Stomach (tissue), 9 donors: ENCODE data around the gene ACVR1B. TPM values are rescaled to one million over a fixed set of nuclear protein-coding genes. Genes with fewer than 3 reads are reported as not detected.

Source experiments
- DNase-seq, 2 donors: peaks; one replicate each; pipeline versions ENCODE4 v3.0.0 to v3.0.0-alpha.2; 2013 to 2019
- H3K27ac ChIP-seq, 5 donors: fragments of 200-600 bp in 4 of 5; sonication (generic) in 4 of 5; one replicate each; pipeline ENCODE4 v1.5.1; 2013 to 2019; ENCODE audit warnings: mild to moderate bottlenecking in 1 of 5, moderate library complexity in 1 of 5
- H3K27me3 ChIP-seq, 3 donors: fragments of 200-600 bp; sonication (generic); one replicate each; pipeline ENCODE4 v1.5.1; 2017 to 2019; ENCODE audit warnings: mixed run types in 1 of 3
- H3K36me3 ChIP-seq, 4 donors: fragments of 200-600 bp; sonication (generic); 1 replicate in 3 of 4; 2 replicates in 1 of 4; pipeline ENCODE4 v1.5.1; 2016 to 2019
- H3K4me1 ChIP-seq, 4 donors: fragments of 200-600 bp; sonication (generic); one replicate each; pipeline ENCODE4 v1.5.1; 2016 to 2019
- H3K4me3 ChIP-seq, 4 donors: fragments of 200-600 bp; sonication (generic) in 3 of 4; one replicate each; pipeline ENCODE4 v1.5.1; 2016 to 2019; ENCODE audit warnings: mild to moderate bottlenecking in 1 of 4
- H3K9me3 ChIP-seq, 4 donors: fragments of 200-600 bp; sonication (generic); one replicate each; pipeline ENCODE4 v1.5.1; 2016 to 2019
- EP300 ChIP-seq: sonication (generic); formaldehyde crosslinking; IDR thresholded peaks from one replicate; pipeline ENCODE4 v1.6.1; 2017; ENCODE audit warnings: antibody characterized with exemption
- POLR2A ChIP-seq, 4 donors: fragments of 450-650 bp; IDR thresholded peaks; one replicate each; pipeline ENCODE4 v1.6.1; 2016; ENCODE audit warnings: antibody characterized with exemption in 4 of 4, control low read depth in 2 of 4, mild to moderate bottlenecking in 1 of 4, moderate library complexity in 1 of 4
- POLR2AphosphoS5 ChIP-seq, 3 donors: sonication (generic); formaldehyde crosslinking; IDR thresholded peaks; one replicate each; pipeline ENCODE4 v1.6.1; 2016; ENCODE audit warnings: antibody characterized with exemption in 3 of 3
- WGBS, 5 donors: extraction: QIAGEN DNeasy Blood & Tissue Kit in 3 of 5; methylation state at CpG; one replicate each; pipeline versions ENCODE4 v1.1.5 to v1.1.7; 2013 to 2018; 5-methylcytosine and 5-hydroxymethylcytosine counted together
- intact Hi-C: fragments of 100-400 bp; cut with DNase I; formaldehyde crosslinking; loops from one replicate; pipeline ENCODE4 v1.15.1; 2023; ENCODE audit warnings: low total_unique reads
- polyA plus RNA-seq, 3 donors: library from polyadenylated mRNA; stranded (reverse); fragments of 200-250 nt; gene quantifications; one replicate each; pipeline ENCODE4 v1.2.3, GENCODE V29; 2013
- total RNA-seq, 5 donors: library from RNA; depleted of rRNA; stranded (reverse); fragments of >200 nt; gene quantifications; one replicate each; pipeline versions ENCODE4 v1.1.0 to v1.2.3, GENCODE V29; 2014 to 2016
- TF ChIP-seq, protein P1 (sequence below), 7 experiments: fragments of 450-650 bp in 4 of 7; fragments of 200-600 bp in 3 of 7; sonication (generic) in 3 of 7; IDR thresholded peaks; one replicate each; pipeline ENCODE4 v1.5.1; 2016 to 2019; ENCODE audit warnings: antibody characterized with exemption in 7 of 7, control low read depth in 2 of 7, mild to moderate bottlenecking in 1 of 7
- donor health status: healthy with polysubstance abuse.
- donor health status: Bipolar disorder and iron deficiency.
- donor health status: healthy.

The ACVR1B gene
- total and polyA plus RNA-seq, 8 donors, result 8.3 to 53.1 (median 24.5) TPM

DNA sequence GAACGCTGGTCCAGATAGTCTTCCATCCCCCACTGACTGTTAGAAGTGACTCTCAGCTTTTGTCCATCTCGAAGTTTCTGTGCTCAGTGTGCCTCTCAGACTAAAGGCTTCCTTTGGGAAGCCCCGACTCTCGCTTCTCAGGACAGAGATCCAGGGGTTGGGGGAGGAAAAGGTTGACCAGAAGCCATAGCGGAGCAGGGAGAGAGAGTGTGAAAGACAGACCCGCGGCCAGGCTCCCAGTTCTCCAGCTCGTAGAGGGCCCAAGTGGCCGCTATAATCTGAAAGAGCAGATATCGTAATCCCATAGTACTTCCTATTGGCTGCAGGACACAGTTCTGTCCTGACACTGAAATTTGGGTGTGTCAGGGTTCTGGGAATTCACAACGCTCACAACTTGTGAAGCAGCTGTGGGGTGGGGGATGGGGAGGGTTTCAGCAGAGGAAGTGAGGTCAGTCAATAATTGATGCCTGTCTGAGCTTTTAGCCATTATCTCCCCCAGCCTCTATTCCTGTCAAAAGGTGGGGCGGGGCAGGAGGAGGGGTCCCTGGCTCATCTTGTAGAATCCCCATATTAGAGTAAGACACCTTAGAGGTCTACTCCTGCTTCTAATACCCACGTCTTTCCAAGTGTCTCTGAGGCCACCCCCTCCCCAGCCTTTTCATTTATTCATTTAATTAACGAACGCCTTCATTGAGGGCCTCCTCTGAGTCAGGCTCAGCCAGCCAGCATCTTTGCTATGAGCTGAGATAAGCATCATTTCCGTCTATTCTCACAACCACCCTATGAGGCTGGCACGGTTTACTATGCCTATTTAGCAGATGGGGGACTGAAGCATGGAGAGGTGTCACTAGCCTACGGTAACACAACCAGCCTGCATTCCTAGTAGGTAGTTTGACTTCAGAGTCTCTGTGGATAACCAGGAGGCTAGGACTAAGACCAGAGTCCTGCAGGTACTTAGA lies 45.7 kb upstream of the ACVR1B start:
- Histone ChIP-seq H3K4me1 (peaks cover 14 to 35% (median 23%) of the 10 kb centered on the region in 4 donors), H3K27ac (peak overlapping the region; percentile 81 to 91 (median 87)), H3K4me3 (peak overlapping the region in 1 of 4 donors; percentile 57), H3K36me3 (no peaks in the 10 kb centered on the region), H3K9me3 (no peaks in the 10 kb centered on the region), H3K27me3 (peaks cover 0 to 43% (median 19%) of the 10 kb centered on the region in 3 donors)
- TF ChIP-seq POLR2A (IDR thresholded peaks at IDR 0.05) (no peak), POLR2AphosphoS5 (IDR thresholded peaks at IDR 0.05) (peak; percentile 46 to 57 (median 52))
- intact Hi-C loops, result no loop called here
- DNase-seq, result peak; percentile 52 to 89
- WGBS, 5 donors, result 49 to 60% (median 51%) methylated on average over 17 to 18 of the region's 18 CpGs

DNA sequence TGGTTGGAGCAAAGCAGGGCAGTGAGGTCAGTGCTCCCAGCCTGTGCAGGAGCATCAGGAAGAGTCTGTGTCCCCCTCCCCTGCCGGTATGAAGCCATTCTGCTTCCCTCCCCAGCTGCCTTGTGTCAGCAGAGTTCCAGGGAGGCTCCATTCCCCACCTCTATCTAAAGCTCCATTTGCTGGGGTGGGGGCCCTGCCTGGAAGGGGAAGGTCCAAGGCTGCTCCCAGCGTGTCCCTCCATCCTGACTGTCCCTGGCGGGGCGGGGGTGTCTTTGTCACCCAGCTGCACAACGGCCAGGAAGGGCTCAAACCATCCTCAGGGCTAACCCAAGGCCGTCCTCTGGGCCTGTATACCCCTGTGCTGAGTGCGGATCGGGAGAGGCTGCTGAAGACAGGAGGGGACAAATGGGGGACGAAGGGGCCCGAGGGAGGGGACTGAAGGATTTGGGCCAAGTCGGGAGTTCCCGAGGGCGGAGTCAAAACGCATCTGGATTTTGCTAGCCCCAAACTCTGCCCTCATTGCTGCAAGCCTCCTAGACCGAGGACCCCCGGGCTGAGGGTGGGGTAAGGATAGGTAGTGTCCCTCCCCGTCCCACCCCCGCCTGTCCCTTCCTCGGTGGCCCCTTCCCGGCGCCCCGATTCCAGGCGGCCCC lies 44.9 kb upstream of the ACVR1B start:
- Histone ChIP-seq H3K4me1 (peaks cover 17 to 43% (median 28%) of the 10 kb centered on the region in 4 donors), H3K9me3 (no peaks in the 10 kb centered on the region), H3K36me3 (no peaks in the 10 kb centered on the region), H3K4me3 (peak overlapping the region; percentile 43 to 57 (median 50)), H3K27me3 (peaks cover 0 to 51% (median 19%) of the 10 kb centered on the region in 3 donors), H3K27ac (peak overlapping the region; percentile 81 to 91 (median 87))
- no peak for TF ChIP-seq POLR2AphosphoS5 (IDR thresholded peaks at IDR 0.05)
- TF ChIP-seq, protein P1, sequence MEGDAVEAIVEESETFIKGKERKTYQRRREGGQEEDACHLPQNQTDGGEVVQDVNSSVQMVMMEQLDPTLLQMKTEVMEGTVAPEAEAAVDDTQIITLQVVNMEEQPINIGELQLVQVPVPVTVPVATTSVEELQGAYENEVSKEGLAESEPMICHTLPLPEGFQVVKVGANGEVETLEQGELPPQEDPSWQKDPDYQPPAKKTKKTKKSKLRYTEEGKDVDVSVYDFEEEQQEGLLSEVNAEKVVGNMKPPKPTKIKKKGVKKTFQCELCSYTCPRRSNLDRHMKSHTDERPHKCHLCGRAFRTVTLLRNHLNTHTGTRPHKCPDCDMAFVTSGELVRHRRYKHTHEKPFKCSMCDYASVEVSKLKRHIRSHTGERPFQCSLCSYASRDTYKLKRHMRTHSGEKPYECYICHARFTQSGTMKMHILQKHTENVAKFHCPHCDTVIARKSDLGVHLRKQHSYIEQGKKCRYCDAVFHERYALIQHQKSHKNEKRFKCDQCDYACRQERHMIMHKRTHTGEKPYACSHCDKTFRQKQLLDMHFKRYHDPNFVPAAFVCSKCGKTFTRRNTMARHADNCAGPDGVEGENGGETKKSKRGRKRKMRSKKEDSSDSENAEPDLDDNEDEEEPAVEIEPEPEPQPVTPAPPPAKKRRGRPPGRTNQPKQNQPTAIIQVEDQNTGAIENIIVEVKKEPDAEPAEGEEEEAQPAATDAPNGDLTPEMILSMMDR (IDR thresholded peaks at IDR 0.05), result no peak
- TF ChIP-seq EP300, result no peak
- TF ChIP-seq POLR2A (IDR thresholded peaks at IDR 0.05), result no peak
- intact Hi-C loops, result no loop called here
- peak in 1 of 2 donors; percentile 60 for DNase-seq
- WGBS, 5 donors, result 36 to 47% (median 39%) methylated on average over 17 to 23 of the region's 23 CpGs

DNA sequence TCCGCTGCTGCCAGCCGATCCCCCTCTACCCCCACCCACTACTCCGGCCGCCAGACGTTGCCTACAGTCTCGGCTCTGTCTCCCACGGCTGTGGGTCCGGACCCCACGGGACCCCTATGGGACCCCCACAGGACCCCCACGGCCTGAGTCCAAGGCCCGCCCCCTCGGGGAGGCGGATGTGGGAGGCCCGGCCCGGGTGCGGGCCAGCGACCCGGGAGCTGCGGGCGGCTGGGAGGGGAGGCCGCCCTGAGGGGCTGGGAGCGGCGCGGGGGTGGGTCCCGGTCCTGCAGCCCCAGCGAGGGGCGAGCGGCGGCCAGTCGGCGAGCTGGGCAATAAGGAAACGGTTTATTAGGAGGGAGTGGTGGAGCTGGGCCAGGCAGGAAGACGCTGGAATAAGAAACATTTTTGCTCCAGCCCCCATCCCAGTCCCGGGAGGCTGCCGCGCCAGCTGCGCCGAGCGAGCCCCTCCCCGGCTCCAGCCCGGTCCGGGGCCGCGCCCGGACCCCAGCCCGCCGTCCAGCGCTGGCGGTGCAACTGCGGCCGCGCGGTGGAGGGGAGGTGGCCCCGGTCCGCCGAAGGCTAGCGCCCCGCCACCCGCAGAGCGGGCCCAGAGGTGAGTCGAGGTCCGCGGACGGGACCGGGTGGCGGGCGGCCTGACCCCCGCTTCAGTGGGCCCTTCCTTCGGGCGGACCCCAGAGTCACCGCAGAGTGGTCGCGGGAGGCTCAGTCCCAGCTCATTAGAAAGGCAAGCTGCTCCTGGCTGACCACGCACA lies 44.2 kb upstream of the ACVR1B start, which contains the start of gene ACVRL1:
Gene ACVRL1, plus strand, starts transcription at position 422 of the 773 bp plus-strand sequence. CDS start 4,971 bp downstream, outside the sequence.
- no peaks in the 10 kb centered on the region for H3K36me3 ChIP-seq
- H3K27me3 ChIP-seq, result peaks cover 0 to 58% (median 19%) of the 10 kb centered on the region in 3 donors
- H3K9me3 ChIP-seq, result no peaks in the 10 kb centered on the region
- DNase-seq, result peak in 1 of 2 donors; percentile 79
- TF ChIP-seq POLR2AphosphoS5 (IDR thresholded peaks at IDR 0.05) (no peak), EP300 (no peak), POLR2A (IDR thresholded peaks at IDR 0.05) (no peak)
- TF ChIP-seq, protein P1 (IDR thresholded peaks at IDR 0.05), result no peak
- intact Hi-C loops, result no loop called here
- WGBS, 5 donors, result 5 to 14% (median 9%) methylated on average over 38 to 74 of the region's 74 CpGs
- H3K4me1 ChIP-seq, result peaks cover 17 to 51% (median 35%) of the 10 kb centered on the region in 4 donors
- H3K4me3 ChIP-seq, result peak within 1 kb of the TSS; percentile 43 to 57 (median 50)
- H3K27ac ChIP-seq, result peak within 1 kb of the TSS; percentile 81 to 91 (median 87)

DNA sequence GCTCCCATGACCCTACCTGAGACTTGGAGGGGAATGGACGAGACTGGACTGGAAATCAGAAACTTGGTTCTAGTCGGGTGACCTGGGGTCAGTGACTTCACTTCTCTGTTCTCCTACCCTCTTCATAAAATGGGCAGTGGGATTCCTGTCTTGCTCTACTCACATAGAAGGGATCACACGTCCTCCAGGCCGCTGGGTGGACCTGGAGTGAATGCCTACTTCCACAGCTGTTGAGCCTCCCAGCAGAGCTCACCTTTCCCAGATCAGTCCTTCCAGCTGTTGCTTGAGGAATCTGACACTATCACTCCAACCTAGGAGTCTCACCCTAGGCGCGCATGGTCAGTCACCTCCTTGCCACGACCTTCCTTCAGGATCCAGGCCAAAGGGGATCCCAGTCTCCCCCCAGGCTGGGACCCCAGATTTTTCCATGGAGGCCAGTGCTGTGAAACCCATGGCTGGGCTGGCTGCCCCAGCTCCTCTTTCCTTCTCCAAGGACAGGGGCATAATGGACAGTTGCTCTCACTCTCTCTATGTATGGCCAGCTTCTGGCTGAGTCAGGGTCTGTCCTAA lies 43.6 kb upstream of the ACVR1B start:
- peak overlapping the region; percentile 43 to 57 (median 50) for H3K4me3 ChIP-seq
- no peaks in the 10 kb centered on the region for H3K9me3 ChIP-seq
- intact Hi-C loops, result no loop called here
- H3K36me3 ChIP-seq, result no peaks in the 10 kb centered on the region
- no peak for DNase-seq
- 61 to 78% (median 71%) methylated on average over 2 to 7 of the region's 7 CpGs for WGBS, 5 donors
- H3K4me1 ChIP-seq, result peaks cover 19 to 57% (median 41%) of the 10 kb centered on the region in 4 donors
- TF ChIP-seq POLR2A (IDR thresholded peaks at IDR 0.05), result no peak
- TF ChIP-seq, protein P1 (IDR thresholded peaks at IDR 0.05), result no peak
- no peak for TF ChIP-seq EP300
- TF ChIP-seq POLR2AphosphoS5 (IDR thresholded peaks at IDR 0.05), result no peak
- peak overlapping the region; percentile 81 to 91 (median 87) for H3K27ac ChIP-seq
- peaks cover 0 to 59% (median 19%) of the 10 kb centered on the region in 3 donors for H3K27me3 ChIP-seq
